NCI-H2171 treated with DMSO at 0.1 percent for 48 hours (cell line): Measurements from ENCODE around the gene UGT2B15.
"Not testable (repeated sequence)": the region's sequence is repeated elsewhere in the genome, so short reads cannot be mapped to it uniquely, and the experiment has no call there.

Experiments
- DNase-seq: peaks from one replicate; lab custom pipeline; 2025; lab: John Stamatoyannopoulos, UW

The UGT2B15 gene

DNA sequence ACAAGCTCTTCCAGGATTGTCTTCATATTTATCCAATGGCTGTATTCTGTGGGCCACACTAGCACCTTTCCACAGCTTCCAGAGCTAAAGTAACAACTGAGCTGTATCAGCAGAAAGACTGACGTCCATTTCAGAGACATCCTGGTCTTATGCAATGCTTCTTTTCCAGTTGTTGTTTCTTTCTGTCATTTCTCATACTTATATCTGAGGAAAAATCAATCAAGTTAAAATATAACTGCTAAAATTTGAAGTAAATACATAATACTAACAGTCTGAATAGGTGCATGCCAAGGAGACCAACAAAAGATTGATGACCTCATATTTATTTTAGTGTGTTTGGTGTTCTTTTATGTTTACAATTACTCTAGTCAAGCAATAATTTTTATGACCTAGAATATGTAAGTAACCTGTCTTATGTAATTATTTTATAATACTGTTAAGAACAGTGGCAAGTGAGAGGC is at the start of gene UGT2B15:
TSS of gene UGT2B15 (minus strand) at position 174 of the 461 bp plus-strand sequence. CDS start at position 140, 34 bp downstream.
- DNase-seq = not testable (repeated sequence)

DNA sequence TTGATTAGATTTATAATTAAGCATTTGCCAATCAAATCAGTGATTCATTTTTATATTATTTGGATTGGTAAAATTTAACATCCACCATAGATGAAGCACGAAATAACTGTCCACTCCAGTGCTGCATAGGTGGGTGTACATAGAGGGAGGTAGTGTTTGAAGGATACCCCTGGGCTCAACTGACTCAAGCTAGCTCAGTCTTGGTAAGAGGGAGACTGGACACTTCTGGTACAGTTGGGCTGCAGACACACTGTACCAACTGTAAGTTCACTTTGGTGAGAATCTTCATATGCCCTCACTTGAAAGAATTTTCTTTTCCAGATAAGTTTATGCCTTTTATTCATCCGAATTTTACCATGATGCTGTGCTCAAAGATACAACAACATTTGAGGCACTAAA is 48.6 kb upstream of the UGT2B15 start:
- no peak for DNase-seq

DNA sequence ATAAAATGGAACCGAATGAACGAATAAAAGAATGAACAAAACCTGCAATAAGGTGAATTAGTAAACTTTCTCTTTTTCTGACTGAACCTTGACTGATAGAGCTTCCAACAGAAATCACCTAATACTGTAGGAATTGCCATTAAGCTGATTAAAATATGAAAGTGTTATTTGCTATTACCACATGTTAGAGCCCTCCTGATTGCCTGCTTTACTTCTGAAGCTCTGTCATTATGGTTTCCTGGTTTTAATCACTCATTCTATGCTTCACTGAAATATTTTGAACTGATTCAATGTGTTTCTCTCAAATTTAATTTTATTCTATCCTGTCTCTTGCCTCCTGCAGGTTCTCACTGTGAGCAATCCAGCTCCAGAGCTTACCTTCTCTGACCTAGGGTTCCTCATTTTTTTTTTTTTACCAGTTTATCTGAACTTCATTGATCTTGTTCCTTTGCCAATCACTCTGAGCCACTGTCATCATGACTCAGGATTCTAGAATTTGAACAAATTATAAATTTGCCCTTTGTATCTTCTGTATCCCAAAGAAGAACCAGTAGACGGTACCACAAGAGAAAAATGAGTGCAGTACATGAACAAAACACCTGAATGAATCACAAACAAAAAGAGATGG is 48.1 kb upstream of the UGT2B15 start:
- no peak for DNase-seq

DNA sequence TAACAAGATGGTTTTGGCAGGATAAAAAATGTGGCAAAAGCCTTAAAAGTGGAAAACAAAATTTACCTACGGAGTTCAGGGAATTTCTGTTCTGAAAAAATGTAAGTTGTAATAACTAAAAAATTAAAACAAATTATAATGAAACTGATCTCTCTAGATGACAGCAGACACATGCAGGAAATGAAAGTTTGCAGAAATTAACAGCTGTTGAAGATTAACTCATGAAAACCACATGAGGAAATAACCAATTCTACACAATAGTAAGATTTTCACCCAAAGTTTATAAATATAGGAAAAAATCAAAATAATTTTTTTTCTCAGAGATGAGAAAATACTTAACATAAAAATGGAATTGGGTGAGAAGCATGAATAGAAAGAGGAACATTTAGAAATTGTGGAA is 47.5 kb upstream of the UGT2B15 start:
- DNase-seq = no peak

DNA sequence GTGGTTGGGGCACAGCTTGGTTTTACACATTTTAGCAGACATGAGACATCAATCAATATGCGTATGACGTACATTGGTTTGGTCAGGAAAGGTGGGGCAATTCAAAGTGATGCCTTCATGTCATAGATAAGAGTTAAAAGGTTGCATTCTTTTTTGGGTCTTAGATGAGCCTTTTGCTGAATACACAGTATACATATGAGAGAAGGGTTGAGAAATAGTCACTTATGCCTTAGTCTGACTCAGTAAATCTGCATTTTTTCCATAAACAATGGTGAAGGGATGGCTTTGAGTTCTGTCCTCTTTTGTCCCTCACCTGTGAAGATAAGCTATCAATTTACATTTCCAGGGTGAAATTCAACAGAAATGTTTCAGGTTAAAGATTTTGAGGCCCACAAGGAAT is 43.9 kb upstream of the UGT2B15 start:
- no peak for DNase-seq

GRCh38 chr4:68712207-68712606 is 41.8 kb upstream of the UGT2B15 start:
- DNase-seq = no peak

- DNase-seq = no peak
These were observed 38.1 kb upstream of the UGT2B15 start for GRCh38 chr4:68708566-68708965.

DNA sequence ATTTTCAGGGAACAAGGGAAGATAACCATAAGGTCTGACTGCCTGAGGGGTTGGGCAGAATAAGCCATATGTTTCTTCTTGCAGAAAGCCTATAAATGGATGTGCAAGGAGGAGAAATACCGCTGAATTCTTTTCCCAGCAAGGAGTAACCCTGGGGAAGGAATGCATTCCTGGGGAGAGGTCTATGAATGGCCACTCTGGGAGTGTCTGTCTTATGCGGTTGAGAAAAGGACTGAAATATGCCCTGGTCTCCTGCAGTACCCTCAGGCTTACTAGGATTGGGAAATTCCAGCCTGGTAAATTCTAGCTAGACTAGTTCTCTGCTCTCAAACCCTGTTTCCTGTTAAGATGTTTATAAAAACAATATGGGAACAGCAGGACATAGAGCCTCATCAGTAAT is 32.7 kb upstream of the UGT2B15 start:
- DNase-seq = not testable (repeated sequence)

- DNase-seq = no peak
These were observed 29.7 kb upstream of the UGT2B15 start for GRCh38 chr4:68700152-68700551.

- no peak for DNase-seq
These were observed 23.0 kb upstream of the UGT2B15 start for GRCh38 chr4:68693325-68694075.

DNA sequence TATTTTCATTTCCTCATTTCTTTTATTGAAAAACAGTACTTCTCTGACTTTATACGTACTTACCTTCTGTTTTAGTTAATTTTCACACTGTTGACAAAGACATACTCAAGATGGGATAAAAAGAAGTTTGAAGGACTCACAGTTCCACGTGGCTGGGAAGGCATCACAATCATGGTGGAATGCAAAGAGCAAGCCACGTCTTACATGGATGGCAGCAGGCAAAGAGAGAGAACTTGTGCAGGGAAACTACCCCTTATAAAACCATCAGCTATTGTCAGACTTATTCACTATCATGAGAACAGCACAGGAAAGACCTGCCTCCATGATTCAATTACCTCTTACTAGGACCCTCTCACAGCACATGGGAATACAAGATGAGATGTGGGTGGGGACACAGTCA is 20.7 kb upstream of the UGT2B15 start:
- no peak for DNase-seq

DNA sequence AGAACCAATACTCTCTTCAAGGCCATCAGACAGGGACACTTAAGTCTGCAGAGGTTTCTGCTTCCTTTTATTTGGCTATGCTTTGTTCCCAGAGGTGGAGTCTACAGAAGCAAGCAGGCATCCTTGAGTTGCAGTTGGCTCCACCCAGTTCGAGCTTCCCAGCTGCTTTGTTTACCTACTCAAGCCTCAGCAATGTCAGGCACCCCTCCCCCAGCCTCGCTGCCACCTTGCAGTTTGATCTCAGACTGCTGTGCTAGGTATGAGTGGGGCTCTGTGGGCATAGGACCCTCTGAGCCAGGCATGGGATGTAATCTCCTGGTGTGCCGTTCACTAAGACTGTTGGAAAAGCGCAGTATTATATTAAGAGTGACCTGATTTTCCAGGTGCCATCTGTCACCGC is 12.6 kb upstream of the UGT2B15 start:
- DNase-seq = no peak

DNA sequence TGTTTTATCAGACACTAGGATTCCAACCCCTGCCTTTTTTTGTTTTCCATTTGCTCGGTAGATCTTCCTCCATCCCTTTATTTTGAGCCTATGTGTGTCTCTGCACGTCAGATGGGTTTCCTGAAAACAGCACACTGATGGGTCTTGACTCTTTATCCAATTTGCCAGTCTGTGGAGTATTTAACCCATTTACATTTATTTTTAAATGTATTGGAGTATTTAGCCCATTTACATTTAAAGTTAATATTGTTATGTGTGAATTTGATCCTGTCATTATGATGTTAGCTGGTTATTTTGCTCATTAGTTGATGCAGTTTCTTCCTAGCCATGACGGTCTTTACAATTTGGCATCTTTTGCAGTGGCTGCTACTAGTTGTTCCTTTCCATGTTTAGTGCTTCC is 10.8 kb upstream of the UGT2B15 start:
- not testable (repeated sequence) for DNase-seq

- no peak for DNase-seq
These were observed 2.7 kb upstream of the UGT2B15 start for GRCh38 chr4:68673143-68673542.

GRCh38 chr4:68671217-68671616 is 765 bp upstream of the UGT2B15 start:
- DNase-seq = not testable (repeated sequence)

DNA sequence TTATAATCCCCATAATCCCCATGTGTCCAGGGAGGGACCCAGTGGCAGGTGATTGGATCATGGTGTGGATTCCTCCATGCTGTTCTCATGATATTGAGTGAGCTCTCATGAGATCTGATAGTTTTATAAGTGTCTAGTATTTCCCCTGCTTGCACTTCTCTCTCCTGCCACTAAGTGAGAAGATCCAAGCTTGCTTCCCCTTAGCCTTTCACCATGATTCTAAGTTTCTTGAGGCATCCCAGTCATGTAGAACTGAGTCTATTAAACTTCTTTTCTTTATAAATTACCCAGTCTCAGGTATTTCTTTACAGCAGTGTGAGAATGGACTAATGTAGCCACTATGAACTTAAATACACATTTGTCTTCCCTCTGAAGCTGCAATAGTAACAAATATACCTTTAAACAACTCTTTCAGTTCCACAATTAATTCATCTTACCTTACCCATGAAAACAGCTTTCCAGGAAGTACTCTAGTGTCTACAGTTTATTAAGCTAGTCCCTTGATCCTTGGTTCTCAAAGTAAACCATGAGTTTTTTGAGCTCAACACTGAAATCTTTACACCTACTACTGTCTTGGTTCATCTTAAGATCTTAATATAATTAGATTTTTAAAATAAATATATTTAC is 1.8 kb downstream of the UGT2B15 start:
- not testable (repeated sequence) for DNase-seq

DNA sequence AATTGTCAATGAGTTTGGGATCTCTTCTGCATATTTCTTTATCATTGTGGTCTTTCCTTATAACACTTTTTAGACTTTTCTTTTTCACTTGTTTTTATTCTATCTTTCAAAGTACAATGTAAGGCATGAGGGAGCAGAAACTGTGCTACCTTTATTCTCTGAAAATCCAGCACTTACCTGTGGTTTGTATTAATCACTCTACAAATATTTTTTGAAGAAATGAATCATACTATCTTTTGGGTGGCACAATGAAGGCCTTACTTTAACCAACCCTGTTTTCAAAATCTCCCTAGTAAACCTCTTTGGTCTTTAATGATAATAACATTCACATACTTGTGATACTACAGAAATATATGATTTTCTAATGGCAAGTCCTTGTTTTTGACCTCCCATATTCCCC is 2.9 kb downstream of the UGT2B15 start:
- not testable (repeated sequence) for DNase-seq

DNA sequence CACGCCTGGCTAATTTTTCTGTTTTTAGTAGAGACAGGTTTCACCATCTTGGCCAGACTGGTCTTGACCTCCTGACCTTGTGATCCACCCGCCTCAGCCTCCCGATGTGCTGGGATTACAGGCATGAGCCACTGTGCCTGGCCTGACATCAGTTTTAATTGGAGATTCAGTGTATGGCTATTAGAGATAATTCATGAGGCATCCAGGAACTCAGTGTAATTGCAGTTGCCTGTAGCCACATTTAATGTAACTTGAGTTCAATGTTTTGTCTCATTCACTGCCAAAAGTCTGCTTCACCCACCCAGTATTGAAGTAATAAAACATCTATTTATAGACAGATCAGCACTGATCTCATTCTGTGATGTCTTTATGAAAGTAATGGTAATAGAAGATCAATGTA is 5.7 kb downstream of the UGT2B15 start:
- not testable (repeated sequence) for DNase-seq

DNA sequence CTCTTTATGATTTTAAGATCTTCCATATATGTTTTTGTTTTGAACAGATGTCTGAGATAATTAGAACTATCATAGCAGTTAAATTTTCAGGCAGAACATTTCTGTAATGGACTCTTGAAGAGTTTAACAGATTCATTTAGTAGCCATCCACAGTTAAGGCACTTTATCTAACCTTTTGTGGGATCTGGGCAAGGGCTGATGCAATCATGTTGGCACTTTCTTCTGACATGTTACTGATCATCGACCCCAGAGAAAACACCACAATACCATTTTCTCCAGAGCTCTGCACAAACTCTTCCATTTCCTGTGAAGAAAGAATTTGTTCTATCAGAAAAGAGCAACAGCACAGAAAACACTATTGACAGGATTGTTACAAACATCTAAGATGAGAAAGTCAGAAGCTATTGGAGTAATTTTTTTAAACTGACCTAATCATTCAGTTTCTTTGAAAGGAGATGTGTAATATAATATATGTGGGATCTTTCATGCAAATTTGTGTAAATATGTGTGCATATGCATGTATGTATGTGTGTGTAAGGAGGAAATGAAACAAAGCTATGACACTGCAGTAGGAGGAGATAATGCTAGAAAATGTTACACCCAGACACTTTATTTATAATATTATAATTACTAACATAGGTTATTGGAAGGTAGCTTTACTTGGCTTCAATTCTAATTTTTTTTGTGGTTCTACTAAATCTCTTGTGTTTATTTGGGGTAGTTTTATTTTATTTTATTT is 7.4 kb downstream of the UGT2B15 start:
- not testable (repeated sequence) for DNase-seq

DNA sequence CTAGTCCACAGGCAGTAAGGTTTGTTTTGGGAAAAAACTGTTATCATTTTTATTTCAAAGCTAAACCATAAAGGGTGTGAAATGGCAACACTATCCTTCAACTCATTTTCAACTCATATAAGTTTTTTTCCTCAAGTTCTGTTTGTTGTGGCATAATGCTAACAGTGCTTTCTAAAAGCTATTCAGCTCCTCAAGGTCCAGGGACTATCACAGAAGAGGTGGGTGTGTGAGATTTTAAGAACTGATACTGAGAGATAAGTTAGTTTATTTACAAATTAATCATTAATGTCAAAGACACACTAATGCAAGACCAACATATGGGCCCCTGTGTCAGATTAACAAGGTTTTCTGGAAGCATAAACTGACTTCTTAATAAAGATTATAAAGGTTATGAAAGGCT is 11.8 kb downstream of the UGT2B15 start:
- no peak for DNase-seq

GRCh38 chr4:68657022-68657594 is 13.3 kb downstream of the UGT2B15 start:
- DNase-seq = not testable (repeated sequence)

DNA sequence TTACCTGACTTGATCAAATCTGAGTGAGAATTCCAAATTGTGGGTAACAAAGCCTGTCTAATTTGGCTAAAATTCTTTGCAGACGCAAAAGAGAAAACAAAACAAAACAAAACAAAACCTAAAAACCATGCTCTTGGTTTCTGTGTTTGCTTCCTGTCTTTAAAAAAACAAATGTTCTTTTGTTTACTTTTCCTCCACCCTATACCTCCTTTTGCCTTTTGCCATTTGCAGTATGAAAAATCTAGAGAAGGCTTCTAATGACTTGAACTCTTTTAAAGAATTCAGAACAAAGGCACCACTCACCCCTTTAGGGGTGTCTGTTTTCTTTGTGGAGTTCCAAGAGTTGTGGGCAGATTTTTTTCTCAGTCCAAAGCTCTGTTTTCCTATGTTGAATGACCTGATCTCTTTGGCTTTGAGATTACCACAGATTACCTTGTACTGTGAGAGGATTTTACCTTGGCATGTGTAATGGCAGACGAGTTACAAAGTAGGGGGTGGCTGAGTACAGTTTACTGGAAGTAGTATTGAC is 13.9 kb downstream of the UGT2B15 start:
- DNase-seq = not testable (repeated sequence)
